Thyroid gland (tissue), 4 donors: ENCODE results near the gene CNOT11.

Experiments used
- CTCF ChIP-seq, 6 experiments: fragments of 200-600 bp in 3 of 6; fragments of 450-650 bp in 3 of 6; sonication (generic) in 3 of 6; IDR thresholded peaks; one replicate each; pipeline ENCODE4 v1.5.1; 2016 to 2019; ENCODE audit warnings: antibody characterized with exemption in 6 of 6, mild to moderate bottlenecking in 2 of 6, inconsistent platforms in 1 of 6, moderate library complexity in 1 of 6
- POLR2A ChIP-seq, 2 donors: fragments of 450-650 bp; IDR thresholded peaks; one replicate each; pipeline ENCODE4 v1.6.1; 2017; ENCODE audit warnings: antibody characterized with exemption in 2 of 2, mild to moderate bottlenecking in 2 of 2, moderate library complexity in 1 of 2

- no peak for TF ChIP-seq CTCF (IDR thresholded peaks at IDR 0.05)
- no peak for TF ChIP-seq POLR2A (IDR thresholded peaks at IDR 0.05)
These were observed 472 bp downstream of the CNOT11 start for GRCh38 chr2:101253013-101253702.
